ENCODE measurements around the gene PAPSS2. TPM values are rescaled to one million over a fixed set of nuclear protein-coding genes. Genes with fewer than 3 reads are reported as not detected.

PAPSS2 gene
- total RNA-seq, 1 experiment from 2014 or later: 22.1 TPM

- TF ChIP-seq, protein P1, sequence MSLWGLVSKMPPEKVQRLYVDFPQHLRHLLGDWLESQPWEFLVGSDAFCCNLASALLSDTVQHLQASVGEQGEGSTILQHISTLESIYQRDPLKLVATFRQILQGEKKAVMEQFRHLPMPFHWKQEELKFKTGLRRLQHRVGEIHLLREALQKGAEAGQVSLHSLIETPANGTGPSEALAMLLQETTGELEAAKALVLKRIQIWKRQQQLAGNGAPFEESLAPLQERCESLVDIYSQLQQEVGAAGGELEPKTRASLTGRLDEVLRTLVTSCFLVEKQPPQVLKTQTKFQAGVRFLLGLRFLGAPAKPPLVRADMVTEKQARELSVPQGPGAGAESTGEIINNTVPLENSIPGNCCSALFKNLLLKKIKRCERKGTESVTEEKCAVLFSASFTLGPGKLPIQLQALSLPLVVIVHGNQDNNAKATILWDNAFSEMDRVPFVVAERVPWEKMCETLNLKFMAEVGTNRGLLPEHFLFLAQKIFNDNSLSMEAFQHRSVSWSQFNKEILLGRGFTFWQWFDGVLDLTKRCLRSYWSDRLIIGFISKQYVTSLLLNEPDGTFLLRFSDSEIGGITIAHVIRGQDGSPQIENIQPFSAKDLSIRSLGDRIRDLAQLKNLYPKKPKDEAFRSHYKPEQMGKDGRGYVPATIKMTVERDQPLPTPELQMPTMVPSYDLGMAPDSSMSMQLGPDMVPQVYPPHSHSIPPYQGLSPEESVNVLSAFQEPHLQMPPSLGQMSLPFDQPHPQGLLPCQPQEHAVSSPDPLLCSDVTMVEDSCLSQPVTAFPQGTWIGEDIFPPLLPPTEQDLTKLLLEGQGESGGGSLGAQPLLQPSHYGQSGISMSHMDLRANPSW (CRISPR knock-in tag; conservative IDR thresholded peaks at IDR 0.05; ENCODE audit: low read depth): no peak
- TF ChIP-seq, protein P2, sequence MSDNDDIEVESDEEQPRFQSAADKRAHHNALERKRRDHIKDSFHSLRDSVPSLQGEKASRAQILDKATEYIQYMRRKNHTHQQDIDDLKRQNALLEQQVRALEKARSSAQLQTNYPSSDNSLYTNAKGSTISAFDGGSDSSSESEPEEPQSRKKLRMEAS (CRISPR knock-in tag; IDR thresholded peaks at IDR 0.05): no peak
- TF ChIP-seq RELA (CRISPR knock-in tag; IDR thresholded peaks at IDR 0.05; ENCODE audit: borderline replicate concordance): no peak
Observed at GRCh38 chr10:87700031-87700796, 40.5 kb downstream of the PAPSS2 start (continued).

DNA sequence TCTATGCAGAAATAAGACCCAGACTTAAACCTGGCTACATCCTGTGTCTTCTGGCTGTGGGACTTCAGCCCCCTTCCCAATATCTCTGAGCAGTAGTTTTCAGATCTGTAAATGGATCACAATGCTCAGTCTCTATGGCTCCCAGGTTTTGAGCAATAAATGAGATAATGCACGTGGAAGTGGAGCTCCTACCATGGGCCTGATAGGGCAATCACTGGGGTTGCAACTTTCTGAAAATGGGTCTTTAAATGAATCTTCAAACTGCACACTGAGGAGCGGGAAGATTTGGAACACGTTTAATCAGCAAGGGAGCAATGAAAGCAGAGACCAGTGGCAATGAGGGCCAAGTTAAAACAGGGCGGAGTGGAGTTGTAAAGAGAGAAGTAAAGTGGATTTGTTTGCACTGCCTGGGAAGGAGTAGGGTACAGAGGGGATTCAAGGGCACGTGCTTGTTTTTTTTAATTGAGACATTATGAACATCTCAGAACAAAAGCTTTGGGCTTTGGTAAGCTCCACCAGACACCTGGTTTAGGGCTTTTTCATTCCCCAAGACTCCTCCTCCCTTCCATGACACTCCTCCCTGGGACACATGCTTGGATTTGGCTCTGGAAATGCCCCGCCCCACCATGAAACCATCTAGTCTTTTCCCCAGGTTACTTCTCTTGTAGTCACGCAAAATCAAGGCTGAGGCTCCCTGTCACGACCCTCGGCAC lies 42.7 kb downstream of the PAPSS2 start:
- POLR2A ChIA-PET: no interaction called here
- TF ChIP-seq, protein P3, sequence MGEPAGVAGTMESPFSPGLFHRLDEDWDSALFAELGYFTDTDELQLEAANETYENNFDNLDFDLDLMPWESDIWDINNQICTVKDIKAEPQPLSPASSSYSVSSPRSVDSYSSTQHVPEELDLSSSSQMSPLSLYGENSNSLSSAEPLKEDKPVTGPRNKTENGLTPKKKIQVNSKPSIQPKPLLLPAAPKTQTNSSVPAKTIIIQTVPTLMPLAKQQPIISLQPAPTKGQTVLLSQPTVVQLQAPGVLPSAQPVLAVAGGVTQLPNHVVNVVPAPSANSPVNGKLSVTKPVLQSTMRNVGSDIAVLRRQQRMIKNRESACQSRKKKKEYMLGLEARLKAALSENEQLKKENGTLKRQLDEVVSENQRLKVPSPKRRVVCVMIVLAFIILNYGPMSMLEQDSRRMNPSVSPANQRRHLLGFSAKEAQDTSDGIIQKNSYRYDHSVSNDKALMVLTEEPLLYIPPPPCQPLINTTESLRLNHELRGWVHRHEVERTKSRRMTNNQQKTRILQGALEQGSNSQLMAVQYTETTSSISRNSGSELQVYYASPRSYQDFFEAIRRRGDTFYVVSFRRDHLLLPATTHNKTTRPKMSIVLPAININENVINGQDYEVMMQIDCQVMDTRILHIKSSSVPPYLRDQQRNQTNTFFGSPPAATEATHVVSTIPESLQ (CRISPR knock-in tag; IDR thresholded peaks at IDR 0.05): no peak
- no peak for TF ChIP-seq ZNF396 (CRISPR knock-in tag; IDR thresholded peaks at IDR 0.05; ENCODE audit: borderline replicate concordance)
- no peak for TF ChIP-seq ZNF416 (CRISPR knock-in tag; IDR thresholded peaks at IDR 0.05)
- TF ChIP-seq E2F4 (CRISPR knock-in tag; IDR thresholded peaks at IDR 0.05; ENCODE audit: borderline replicate concordance, low read depth): no peak
- TF ChIP-seq ZNF281 (CRISPR knock-in tag; IDR thresholded peaks at IDR 0.05): no peak
- TF ChIP-seq FOXP1 (CRISPR knock-in tag; IDR thresholded peaks at IDR 0.05; ENCODE audit: borderline replicate concordance): no peak
- TF ChIP-seq FOXJ3 (CRISPR knock-in tag; IDR thresholded peaks at IDR 0.05; ENCODE audit: borderline replicate concordance): no peak
- Mint-ChIP-seq H3K4me1 (peaks cover 7% of the 10 kb centered on the region), H3K27me3 (ENCODE audit: low read depth) (no peaks in the 10 kb centered on the region), H3K4me3 (no peak overlapping the region), H3K27ac (peak overlapping the region; percentile 46; the same call in 1 of the 2 replicates), H3K9me3 (no peaks in the 10 kb centered on the region), H3K36me3 (no peaks in the 10 kb centered on the region)
- ATAC-seq: peak; percentile 43; the same call in 1 of the 2 replicates
- CTCF ChIA-PET: no interaction called here
- DNase-seq (ENCODE audit: low spot score): no peak

DNA sequence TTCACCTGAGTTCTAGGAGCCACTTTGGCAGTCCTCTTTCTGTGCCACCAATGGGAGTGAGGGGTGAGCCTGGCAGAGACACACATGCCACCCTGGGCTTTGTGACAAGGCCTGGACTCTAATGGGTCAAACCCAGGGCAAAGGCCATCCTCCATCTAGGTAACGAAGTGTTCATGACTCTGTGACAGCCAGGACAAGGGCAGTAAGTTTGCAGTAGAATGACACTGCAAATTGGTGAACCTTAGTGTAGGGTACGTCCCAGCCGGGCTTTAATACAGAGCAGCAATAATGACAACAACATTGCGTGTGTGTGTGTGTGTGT lies 43.3 kb downstream of the PAPSS2 start:
- Mint-ChIP-seq H3K4me1 (peaks cover 7% of the 10 kb centered on the region), H3K27ac (no peak overlapping the region; the same call in 1 of the 2 replicates), H3K9me3 (no peaks in the 10 kb centered on the region), H3K36me3 (no peaks in the 10 kb centered on the region), H3K4me3 (no peak overlapping the region), H3K27me3 (ENCODE audit: low read depth) (no peaks in the 10 kb centered on the region)
- ChIA-PET POLR2A (no interaction called here), CTCF (no interaction called here)
- DNase-seq (ENCODE audit: low spot score) (no peak), ATAC-seq (no peak)
- no peak for TF ChIP-seq ATF2 (CRISPR knock-in tag; IDR thresholded peaks at IDR 0.05; ENCODE audit: borderline replicate concordance, low read depth)
- TF ChIP-seq, protein P4, sequence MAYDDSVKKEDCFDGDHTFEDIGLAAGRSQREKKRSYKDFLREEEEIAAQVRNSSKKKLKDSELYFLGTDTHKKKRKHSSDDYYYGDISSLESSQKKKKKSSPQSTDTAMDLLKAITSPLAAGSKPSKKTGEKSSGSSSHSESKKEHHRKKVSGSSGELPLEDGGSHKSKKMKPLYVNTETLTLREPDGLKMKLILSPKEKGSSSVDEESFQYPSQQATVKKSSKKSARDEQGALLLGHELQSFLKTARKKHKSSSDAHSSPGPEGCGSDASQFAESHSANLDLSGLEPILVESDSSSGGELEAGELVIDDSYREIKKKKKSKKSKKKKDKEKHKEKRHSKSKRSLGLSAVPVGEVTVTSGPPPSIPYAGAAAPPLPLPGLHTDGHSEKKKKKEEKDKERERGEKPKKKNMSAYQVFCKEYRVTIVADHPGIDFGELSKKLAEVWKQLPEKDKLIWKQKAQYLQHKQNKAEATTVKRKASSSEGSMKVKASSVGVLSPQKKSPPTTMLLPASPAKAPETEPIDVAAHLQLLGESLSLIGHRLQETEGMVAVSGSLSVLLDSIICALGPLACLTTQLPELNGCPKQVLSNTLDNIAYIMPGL (CRISPR knock-in tag; IDR thresholded peaks at IDR 0.05): no peak
- TF ChIP-seq, protein P2 (CRISPR knock-in tag; IDR thresholded peaks at IDR 0.05): no peak
- no peak for TF ChIP-seq RELA (CRISPR knock-in tag; IDR thresholded peaks at IDR 0.05; ENCODE audit: borderline replicate concordance)
- TF ChIP-seq ETV6 (CRISPR knock-in tag; IDR thresholded peaks at IDR 0.05): no peak
- TF ChIP-seq OVOL2 (CRISPR knock-in tag; IDR thresholded peaks at IDR 0.05; ENCODE audit: borderline replicate concordance): no peak
- TF ChIP-seq MXD4 (CRISPR knock-in tag; IDR thresholded peaks at IDR 0.05; ENCODE audit: borderline replicate concordance): no peak

All from WTC11 (cell line).